GDM1 (cell line): ENCODE results near the gene DGKB.

Experiments
- DNase-seq: peaks from one replicate; lab custom pipeline; 2025; lab: John Stamatoyannopoulos, UW

Gene DGKB

GRCh38 chr7:14104861-14105260 is 797.7 kb downstream of the DGKB start:
- no peak for DNase-seq

DNA sequence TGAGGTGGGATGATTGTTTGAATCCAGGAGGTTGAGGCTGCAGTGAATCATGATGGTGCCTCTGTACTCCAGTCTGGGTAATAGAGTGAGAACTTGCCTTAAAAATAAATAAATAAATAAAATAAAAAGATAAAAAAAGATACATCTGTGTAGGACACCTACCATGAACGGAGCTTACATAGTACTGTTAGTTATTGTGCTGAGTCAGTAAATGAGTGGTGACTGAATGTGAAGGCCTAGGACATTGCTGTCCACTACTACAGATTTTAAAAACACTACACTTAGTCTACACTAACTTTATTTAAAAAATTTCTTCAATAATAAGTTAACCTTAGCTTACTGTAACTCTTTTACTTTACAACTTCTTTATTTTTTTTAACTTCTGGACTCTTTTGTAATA is 806.4 kb downstream of the DGKB start:
- DNase-seq = no peak

DNA sequence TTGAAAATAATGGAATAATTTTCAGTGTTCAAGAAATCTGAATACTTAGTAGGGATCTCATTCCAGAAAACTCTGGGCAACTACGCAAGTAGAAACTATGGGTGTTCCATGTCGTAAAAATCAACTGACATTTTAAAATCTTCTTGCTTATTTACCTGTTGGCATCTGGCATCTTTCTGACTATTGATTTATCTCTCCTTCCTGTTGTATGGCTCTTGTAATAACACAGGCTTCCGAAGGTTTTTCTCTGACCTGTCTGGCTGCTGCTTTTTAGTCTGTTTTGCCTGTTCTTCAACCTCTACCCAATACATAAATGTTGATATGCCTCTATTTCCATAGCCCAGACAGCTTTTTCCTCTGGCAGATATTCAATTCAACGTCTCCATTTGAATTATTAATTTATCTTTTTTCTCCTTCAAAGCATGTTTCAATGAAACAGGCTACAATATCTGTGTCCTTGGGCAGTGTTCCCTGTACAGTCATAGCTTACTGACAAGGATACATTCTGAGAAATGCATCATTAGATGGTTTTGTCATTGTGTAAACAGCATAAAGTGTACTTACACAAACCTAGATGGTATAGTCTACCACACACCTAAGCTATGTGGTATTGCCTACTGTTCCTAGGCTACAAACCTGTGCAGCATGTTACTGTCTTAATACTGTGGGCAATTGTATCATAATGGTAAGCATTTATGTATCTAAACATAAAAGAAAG is 807.2 kb downstream of the DGKB start:
- no peak for DNase-seq
